PFSK-1 (cell line): ENCODE data around the gene LRRC71.

Experiments used
- POLR2AphosphoS5 ChIP-seq: IDR thresholded peaks from 2 replicates; pipeline ENCODE4 v1.6.1; 2012; ENCODE audit warnings: low read depth, mild to moderate bottlenecking, control low read depth, low read length, moderate library complexity
- SIN3A ChIP-seq: IDR thresholded peaks from 2 replicates; pipeline ENCODE4 v1.6.1; 2012; ENCODE audit warnings: mild to moderate bottlenecking, low read length, moderate library complexity, borderline replicate concordance; ENCODE audit not compliant: insufficient read depth
- TAF1 ChIP-seq: IDR thresholded peaks from 2 replicates; pipeline ENCODE4 v1.6.1; 2012; ENCODE audit warnings: low read length, control low read depth, borderline replicate concordance; ENCODE audit not compliant: insufficient read depth
- TF ChIP-seq, protein P1 (sequence below), 2 experiments: IDR thresholded peaks; 2 replicates each; pipeline versions ENCODE4 v1.6.1 to v1.8.0; 2011 to 2012; ENCODE audit warnings: low read depth in 2 of 2, low read length in 2 of 2, control low read depth in 1 of 2, inconsistent platforms in 1 of 2, mild to moderate bottlenecking in 1 of 2, moderate library complexity in 1 of 2; ENCODE audit not compliant: insufficient read depth in 1 of 2

GRCh38 chr1:156947818-156948525, 27.5 kb downstream of the LRRC71 start:
- TF ChIP-seq, protein P1, sequence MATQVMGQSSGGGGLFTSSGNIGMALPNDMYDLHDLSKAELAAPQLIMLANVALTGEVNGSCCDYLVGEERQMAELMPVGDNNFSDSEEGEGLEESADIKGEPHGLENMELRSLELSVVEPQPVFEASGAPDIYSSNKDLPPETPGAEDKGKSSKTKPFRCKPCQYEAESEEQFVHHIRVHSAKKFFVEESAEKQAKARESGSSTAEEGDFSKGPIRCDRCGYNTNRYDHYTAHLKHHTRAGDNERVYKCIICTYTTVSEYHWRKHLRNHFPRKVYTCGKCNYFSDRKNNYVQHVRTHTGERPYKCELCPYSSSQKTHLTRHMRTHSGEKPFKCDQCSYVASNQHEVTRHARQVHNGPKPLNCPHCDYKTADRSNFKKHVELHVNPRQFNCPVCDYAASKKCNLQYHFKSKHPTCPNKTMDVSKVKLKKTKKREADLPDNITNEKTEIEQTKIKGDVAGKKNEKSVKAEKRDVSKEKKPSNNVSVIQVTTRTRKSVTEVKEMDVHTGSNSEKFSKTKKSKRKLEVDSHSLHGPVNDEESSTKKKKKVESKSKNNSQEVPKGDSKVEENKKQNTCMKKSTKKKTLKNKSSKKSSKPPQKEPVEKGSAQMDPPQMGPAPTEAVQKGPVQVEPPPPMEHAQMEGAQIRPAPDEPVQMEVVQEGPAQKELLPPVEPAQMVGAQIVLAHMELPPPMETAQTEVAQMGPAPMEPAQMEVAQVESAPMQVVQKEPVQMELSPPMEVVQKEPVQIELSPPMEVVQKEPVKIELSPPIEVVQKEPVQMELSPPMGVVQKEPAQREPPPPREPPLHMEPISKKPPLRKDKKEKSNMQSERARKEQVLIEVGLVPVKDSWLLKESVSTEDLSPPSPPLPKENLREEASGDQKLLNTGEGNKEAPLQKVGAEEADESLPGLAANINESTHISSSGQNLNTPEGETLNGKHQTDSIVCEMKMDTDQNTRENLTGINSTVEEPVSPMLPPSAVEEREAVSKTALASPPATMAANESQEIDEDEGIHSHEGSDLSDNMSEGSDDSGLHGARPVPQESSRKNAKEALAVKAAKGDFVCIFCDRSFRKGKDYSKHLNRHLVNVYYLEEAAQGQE (IDR thresholded peaks at IDR 0.05; ENCODE audit: insufficient read depth in 1 of 2, low read depth in 2 of 2, low read length in 2 of 2) = no peak
- TF ChIP-seq TAF1 = no peak
- TF ChIP-seq POLR2AphosphoS5 = no peak
- no peak for TF ChIP-seq SIN3A
